Measurements from ENCODE around the gene SLC26A2.

Gene SLC26A2

DNA sequence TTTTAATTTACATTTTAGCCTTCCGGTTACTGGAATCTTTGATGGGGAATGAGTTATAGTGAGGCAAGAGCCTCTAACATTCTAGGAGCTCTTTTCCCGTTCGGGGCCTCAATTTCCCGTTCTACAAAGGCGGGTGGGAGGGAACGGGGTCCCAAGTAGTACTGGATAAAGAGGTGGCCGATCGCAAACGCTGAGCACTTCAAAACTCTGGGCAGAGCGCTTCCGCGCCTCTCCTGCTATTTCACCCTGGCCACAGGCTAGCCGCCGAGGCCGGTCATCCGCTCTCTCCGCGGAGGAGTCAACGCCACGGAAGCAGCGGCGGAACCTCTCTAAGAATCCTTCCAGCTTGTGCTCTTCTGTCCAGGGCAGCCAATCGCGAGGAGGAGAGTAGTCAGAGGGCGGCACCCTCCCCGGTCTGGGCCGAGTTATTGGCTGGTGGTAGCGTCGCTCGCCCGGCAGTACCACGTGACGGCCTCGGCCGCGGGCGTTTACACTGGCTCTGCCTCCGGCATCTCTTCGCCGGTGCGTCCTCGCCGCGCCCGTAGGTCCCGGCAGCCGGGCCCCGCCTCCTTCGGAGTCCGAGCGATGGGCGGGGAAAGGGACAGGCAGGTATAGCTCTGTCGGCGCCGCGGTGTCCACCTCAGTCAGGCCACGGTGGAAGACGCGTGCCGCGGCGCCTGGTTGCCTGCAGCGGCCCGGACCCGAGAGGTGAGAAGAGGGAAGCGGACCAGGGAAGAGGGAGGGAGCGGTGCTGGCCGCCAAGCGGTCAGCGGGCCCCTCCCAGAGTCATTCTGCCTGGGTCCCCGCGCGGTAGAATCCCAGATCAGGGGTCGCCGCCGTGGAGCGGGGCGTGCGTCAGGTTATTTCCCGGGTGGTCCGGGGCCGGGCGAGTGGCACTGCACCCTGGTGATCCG is at the start of gene SLC26A2:
Gene SLC26A2, plus strand, starts transcription at position 487 of the 914 bp plus-strand sequence. CDS start 16,895 bp downstream, outside the sequence.
- DNase-seq = peak; percentile 99

- no peak for DNase-seq
Measured at GRCh38 chr5:149911031-149911430, 49.5 kb upstream of the SLC26A2 start.

DNA sequence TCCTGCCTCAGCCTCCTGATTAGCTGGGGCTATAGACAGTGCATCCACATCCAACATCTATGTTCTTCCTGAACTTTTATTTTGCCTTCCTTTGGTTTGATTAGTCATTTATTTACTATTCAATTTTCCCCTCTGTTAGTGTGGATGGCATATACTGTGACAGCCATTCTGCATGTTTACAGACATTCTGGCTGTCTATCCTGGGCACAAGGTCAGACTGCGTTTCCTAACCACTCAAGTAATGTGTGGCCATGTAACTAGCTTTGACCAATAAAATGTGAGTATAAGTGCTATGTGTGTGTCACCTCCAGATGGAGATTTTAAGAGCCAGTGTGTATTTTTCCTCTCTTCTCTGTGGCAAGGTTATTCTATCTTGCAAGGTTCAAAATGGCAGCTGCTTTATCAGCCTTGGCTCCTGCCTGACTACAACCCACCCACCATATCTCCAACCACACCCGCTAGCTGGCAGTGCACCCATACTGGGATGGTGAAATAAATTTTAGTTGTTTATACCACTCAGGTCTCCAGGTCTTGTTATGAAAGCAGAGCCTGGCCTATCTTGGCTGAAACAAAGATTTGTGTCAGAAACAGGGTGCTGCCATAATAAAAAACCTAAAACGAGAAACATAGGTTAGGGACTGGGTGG is 48.2 kb upstream of the SLC26A2 start:
- peak; percentile 93 for DNase-seq

DNA sequence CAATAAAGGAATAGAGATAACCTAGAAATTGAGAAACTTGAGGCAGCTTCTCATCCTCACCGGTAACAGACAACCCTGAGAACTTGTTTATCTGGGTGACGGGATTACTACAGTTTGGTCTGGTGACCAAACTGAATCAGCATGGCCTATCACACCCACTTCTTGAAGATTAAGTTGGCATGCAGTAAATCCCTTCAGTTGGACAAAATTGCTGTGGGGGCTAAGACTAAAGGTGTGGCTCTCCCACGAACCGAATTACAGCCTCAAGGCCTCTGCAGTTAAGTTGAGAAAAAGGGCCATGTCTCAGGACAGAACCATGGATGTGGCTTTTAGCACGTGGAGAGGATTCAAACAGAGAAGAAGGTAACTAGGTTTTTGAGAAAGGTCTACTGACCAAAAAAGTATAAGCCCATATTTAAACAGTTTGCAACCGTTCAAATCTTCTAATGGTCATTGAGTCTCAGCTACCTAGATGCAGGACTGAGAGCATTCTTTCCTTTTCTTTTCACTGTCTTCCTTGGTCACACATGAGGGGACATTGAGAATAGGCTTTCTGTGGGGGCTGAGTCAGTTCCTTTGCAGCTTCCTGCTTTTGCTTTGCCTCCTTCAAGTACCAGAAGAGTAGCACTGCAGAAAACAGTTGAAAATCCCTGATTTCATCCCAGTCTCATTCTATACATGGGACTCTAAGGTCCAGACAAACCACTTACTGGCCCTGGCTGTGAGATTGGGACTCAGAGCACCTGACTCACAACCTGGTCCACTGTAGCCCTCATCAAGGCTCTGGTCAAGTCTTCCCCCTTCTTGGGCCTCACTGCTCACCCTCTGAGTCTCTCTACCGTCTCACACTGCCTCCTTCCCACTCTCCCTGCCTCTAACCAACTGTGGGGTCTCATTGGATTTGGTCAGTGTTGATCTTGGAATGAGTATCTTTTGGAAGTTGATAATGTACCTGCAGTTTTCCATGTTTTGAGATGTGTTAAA is 46.8 kb upstream of the SLC26A2 start:
- peak; percentile 96 for DNase-seq

DNA sequence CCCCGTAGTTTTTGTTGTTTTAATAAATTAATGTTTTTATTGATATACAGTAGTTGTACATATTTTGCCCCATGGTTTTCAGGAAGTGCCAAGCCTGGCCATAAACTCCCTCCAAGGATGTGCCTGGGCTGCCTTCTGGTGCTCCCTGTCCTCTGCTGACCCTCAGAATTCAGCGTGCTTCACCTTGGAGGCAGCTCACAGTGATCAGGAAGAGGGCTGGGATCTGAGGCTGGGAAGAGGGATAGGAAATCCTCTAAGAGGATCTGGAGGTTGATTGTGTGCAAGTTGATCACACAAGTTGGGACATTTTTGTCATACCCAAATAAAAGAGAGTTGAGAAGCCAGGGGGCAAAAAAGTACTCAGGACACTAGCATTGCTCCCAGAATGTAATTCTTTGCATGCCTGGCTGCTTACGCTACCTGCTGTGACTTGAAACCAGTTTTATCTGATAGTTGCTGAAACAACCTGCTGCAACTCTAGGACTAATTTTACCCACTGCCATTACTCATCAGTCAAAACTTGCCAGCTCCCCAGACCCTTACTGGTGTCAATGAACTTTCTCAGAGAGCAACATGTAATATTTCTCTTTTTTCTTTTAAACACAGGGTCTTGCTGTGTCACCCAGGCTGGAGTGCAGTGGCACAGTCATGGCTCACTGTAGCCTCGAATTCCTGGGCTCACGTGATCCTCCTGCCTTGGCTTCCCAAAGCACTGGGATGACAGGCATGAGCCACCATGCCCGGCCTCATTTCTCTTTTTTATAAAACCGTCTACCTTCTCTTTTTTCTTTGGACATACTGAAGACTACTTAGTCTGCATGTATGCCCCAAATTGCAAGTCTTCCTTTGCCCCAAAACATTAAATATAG is 44.9 kb upstream of the SLC26A2 start:
- no peak for DNase-seq

- DNase-seq = no peak
Measured at GRCh38 chr5:149916334-149917072, 44.1 kb upstream of the SLC26A2 start.

GRCh38 chr5:149917073-149917676 is 43.4 kb upstream of the SLC26A2 start:
- DNase-seq = no peak

DNA sequence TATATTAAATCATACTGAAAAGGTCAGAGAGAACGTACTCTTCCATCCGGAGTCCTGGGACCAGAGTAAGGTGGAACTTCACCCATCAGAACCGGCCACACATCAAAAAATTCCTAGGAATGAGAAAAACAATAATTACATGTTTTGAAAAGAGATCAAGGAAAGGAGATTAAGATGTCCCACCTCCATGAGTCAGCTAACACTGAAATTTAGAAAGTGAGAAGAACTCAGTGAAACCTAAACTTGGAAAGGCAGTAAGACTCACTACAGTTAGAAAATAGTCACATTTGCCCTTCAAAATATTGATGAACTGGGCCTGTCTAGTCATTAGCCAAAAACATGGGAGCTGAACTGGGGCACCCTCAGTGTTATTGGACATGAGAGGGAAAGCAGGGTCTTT is 39.0 kb upstream of the SLC26A2 start:
- DNase-seq = no peak

DNA sequence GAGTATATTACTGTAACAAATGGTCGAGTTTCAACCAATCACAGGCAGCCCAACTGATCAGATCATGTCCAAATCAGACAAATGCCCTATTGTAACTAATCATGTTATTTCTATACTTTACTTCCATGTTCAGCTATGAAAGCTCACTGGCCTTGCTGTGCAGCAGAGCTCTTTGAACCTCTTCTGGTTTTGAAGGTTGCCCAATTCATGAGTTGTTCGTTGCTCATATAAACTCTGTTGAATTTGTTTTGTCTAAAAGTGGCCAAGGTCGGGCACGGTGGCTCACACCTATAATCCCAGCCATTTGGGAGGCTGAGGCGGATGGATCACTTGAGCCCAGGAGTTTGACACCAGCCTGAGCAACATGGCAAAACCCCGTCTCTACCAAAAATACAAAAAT is 37.6 kb upstream of the SLC26A2 start:
- DNase-seq = no peak

DNA sequence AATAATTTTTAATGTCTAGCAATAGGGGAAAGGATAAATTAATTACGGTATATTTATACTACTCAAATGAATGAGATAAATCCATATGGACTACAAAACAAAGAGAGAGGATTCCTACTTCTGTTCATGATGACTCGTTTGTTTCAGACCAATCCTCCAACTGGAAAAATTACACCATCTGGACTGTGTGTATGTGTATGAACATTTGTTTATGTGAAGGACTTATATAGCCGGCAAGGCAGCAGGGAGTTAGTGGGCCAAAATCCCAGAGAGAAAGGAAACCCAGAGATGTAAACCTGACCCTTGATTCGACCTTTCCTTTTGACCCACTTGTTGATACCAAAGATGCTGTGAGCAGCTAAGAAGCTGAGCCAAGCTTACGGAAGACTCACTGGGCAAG is 36.1 kb upstream of the SLC26A2 start:
- no peak for DNase-seq

DNA sequence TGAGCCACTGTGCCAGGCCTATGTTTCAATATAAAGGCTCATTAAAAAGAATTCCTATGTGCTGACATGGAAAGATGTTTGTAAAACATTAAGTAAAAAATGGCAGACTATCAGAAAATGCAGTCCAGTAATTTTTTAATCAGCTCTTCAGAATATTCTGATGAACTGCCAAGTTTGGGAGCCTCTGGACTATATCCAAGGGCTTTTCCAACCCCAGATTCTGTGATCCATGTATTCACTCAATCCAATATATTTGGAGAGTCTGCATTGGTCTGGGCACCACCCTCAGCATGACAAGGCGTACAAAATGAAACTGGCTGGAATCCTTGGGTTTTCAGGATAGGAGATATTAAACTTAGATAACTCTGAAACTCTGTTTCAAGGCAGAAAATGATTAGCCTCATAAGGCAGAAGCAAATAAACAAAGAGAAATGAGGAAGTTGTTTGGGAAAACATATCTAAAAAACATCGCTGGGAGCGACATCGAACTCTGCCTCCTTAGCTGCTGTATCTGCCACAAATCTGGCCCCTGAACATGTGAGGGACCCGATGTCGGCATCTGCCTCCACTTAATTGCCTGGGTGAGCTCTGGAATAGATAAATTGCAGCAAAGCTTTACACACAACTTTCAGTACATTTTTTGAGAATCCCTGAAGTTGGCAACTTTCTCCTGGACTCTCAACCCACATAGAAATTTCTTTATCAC is 30.4 kb upstream of the SLC26A2 start:
- DNase-seq = peak; percentile 53

GRCh38 chr5:149930749-149931574 is 29.6 kb upstream of the SLC26A2 start:
- DNase-seq = peak; percentile 84

GRCh38 chr5:149931992-149932436 is 28.5 kb upstream of the SLC26A2 start:
- DNase-seq = no peak

- DNase-seq = peak; percentile 47
Measured at GRCh38 chr5:149932445-149933350, 27.9 kb upstream of the SLC26A2 start.

DNA sequence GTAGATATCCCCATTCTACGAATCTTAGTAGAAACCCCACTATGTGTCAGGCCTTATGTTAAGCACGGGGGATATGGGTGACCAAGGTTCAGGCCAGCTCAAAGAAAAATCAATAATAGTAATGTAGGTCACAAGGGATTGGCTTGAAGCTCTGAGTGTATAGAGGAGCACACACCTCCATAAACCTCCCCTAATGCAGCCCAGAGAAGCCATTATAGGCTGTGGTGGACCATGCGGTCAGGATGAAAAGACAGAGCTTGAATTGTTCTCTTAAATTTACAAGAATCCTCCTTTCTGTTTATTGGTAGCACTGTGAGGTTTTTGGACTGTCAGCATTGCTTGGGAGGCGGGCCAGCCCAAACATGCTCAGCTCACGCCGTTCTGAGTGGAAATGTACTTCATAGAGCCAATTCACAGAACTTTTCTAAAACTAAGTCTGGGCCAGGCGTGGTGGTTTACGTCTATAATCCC is 25.1 kb upstream of the SLC26A2 start:
- no peak for DNase-seq

- DNase-seq = no peak
Measured at GRCh38 chr5:149936044-149936699, 24.4 kb upstream of the SLC26A2 start.

GRCh38 chr5:149936700-149937091 is 23.9 kb upstream of the SLC26A2 start:
- DNase-seq = no peak

Data from hematopoietic multipotent progenitor cell treated with erythropoietin and hydrocortisone succinate and interleukin-3 and kit ligand, for 6 days (in vitro differentiated cells).